Sigmoid colon (tissue), 4 donors: Measurements from ENCODE around the gene ABHD2.

Source experiments
- EP300 ChIP-seq, 4 donors: sonication (generic); formaldehyde crosslinking; IDR thresholded peaks; one replicate each; pipeline ENCODE4 v1.6.1; 2017; ENCODE audit warnings: antibody characterized with exemption in 4 of 4
- POLR2A ChIP-seq, 2 donors: fragments of 450-650 bp; IDR thresholded peaks; one replicate each; pipeline ENCODE4 v1.6.1; 2016; ENCODE audit warnings: antibody characterized with exemption in 2 of 2, mild to moderate bottlenecking in 2 of 2, moderate library complexity in 2 of 2

DNA sequence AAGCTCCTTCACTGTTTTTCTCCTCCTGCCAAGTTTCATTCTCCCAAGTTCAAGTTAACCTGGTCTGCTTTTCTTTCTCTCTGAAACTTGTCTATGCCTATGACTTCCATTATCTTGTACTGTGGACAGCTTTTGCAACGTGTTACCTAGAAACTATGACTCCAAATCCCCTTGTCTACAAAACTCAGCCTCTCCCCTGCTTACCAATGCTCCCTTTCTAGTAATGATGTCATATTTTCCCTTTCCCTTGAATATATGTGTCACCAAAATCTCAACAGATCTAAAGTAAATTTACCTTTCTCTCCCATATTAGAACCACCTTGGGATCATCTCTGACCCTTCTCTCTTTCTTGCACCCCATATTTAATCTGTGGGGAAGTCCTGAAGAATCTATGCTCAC lies 10.5 kb upstream of the ABHD2 start:
- no peak for TF ChIP-seq EP300 (IDR thresholded peaks at IDR 0.05)
- TF ChIP-seq POLR2A (IDR thresholded peaks at IDR 0.05): no peak
